SK-N-SH (cell line): ENCODE results near the gene CHRNB2. TPM values are rescaled to one million over a fixed set of nuclear protein-coding genes. Genes with fewer than 3 reads are reported as not detected.

ENCODE experiments used
- CTCF ChIA-PET: fragments of 300-600, 350-600 bp; formaldehyde crosslinking; extraction: SDS; loops from one replicate; lab custom pipeline; 2021; lab: Yijun Ruan, JAX
- POLR2A ChIA-PET: fragments of 350-600 bp; sonication (Branson Sonifier 250); formaldehyde crosslinking; extraction: SDS; loops from one replicate; lab custom pipeline; 2020; ENCODE audit warnings: antibody characterized with exemption, inconsistent platforms; lab: Yijun Ruan, JAX
- DNase-seq: peaks from one replicate; pipeline ENCODE4 v3.0.0; 2012
- H2AFZ ChIP-seq: fragments of 200-600 bp; sonication (generic); 2 replicates; pipeline ENCODE4 v1.8.1; 2016; ENCODE audit warnings: antibody characterized with exemption, mild to moderate bottlenecking, low read depth
- H3F3A ChIP-seq: fragments of 200-600 bp; sonication (generic); replicated peaks from 2 replicates; pipeline ENCODE3; 2016; ENCODE audit warnings: antibody characterized with exemption, mild to moderate bottlenecking; ENCODE audit not compliant: insufficient read depth
- H3K27ac ChIP-seq, 2 experiments: fragments of 200-500 bp in 1 of 2; fragments of 200-600 bp in 1 of 2; sonication (Bioruptor generic) in 1 of 2; sonication (generic), shearing (Covaris generic) in 1 of 2; 2 replicates each; pipeline versions ENCODE4 v1.5.1 to v1.6.1; 2014 to 2016; ENCODE audit warnings: low read depth in 2 of 2, inconsistent platforms in 1 of 2, low read length in 1 of 2, mild to moderate bottlenecking in 1 of 2, mixed read lengths in 1 of 2
- H3K27me3 ChIP-seq: fragments of 200-600 bp; sonication (generic), shearing (Covaris generic); 2 replicates; pipeline ENCODE4 v1.6.1; 2016; ENCODE audit warnings: mixed run types; ENCODE audit not compliant: insufficient read depth
- H3K36me3 ChIP-seq, 2 experiments: fragments of 200-500 bp in 1 of 2; fragments of 200-600 bp in 1 of 2; sonication (Bioruptor generic) in 1 of 2; sonication (generic) in 1 of 2; replicated peaks in 1 of 2; 2 replicates each; pipeline versions ENCODE3 to v1.5.1; 2014 to 2016; ENCODE audit warnings: low read length in 1 of 2, mild to moderate bottlenecking in 1 of 2; ENCODE audit not compliant: insufficient read depth in 2 of 2, control insufficient read depth in 1 of 2
- H3K4me1 ChIP-seq, 2 experiments: fragments of 200-500 bp in 1 of 2; fragments of 200-600 bp in 1 of 2; sonication (Bioruptor generic) in 1 of 2; sonication (generic), shearing (Covaris generic) in 1 of 2; 2 replicates each; pipeline versions ENCODE4 v1.5.1 to v1.6.1; 2014 to 2016; ENCODE audit warnings: low read depth in 1 of 2, low read length in 1 of 2, mixed run types in 1 of 2; ENCODE audit not compliant: insufficient read depth in 2 of 2, control insufficient read depth in 1 of 2
- H3K4me2 ChIP-seq: fragments of 200-600 bp; sonication (generic), shearing (Covaris generic); 2 replicates; pipeline ENCODE4 v1.6.1; 2017; ENCODE audit warnings: mixed run types
- H3K4me3 ChIP-seq, 2 experiments: fragments of 200-500 bp in 1 of 2; fragments of 200-600 bp in 1 of 2; sonication (Bioruptor generic) in 1 of 2; sonication (generic), shearing (Covaris generic) in 1 of 2; 2 replicates each; pipeline versions ENCODE4 v1.5.1 to v1.8.1; 2014 to 2016; ENCODE audit warnings: low read depth in 2 of 2, inconsistent platforms in 1 of 2, low read length in 1 of 2, mild to moderate bottlenecking in 1 of 2, mixed read lengths in 1 of 2, moderate library complexity in 1 of 2
- H3K79me2 ChIP-seq: fragments of 200-600 bp; sonication (generic); 2 replicates; pipeline ENCODE4 v1.8.1; 2017; ENCODE audit warnings: mild to moderate bottlenecking; ENCODE audit not compliant: insufficient read depth
- H3K9ac ChIP-seq: fragments of 200-600 bp; sonication (generic); 2 replicates; pipeline ENCODE4 v1.6.1; 2017; ENCODE audit warnings: mixed run types
- H3K9me2 ChIP-seq: fragments of 200-600 bp; sonication (generic); 2 replicates; pipeline ENCODE4 v1.6.1; 2017; ENCODE audit warnings: mixed run types
- H3K9me3 ChIP-seq: fragments of 200-600 bp; sonication (generic); 2 replicates; pipeline ENCODE4 v1.6.1; 2017; ENCODE audit warnings: mixed run types, mild to moderate bottlenecking, moderate library complexity
- H4K20me1 ChIP-seq: fragments of 200-600 bp; sonication (generic); 2 replicates; pipeline ENCODE4 v1.6.1; 2017; ENCODE audit warnings: mild to moderate bottlenecking, mixed run types; ENCODE audit not compliant: insufficient read depth
- CTCF ChIP-seq: fragments of 200-600 bp; sonication (generic); IDR thresholded peaks from 2 replicates; pipeline ENCODE4 v1.6.1; 2017; ENCODE audit warnings: antibody characterized with exemption, mild to moderate bottlenecking, moderate library complexity
- ELF1 ChIP-seq: IDR thresholded peaks from 2 replicates; pipeline ENCODE4 v1.4.0; 2012
- IRF3 ChIP-seq: fragments of 150-350 bp; IDR thresholded peaks from 2 replicates; pipeline ENCODE4 v1.6.1; 2016; ENCODE audit warnings: mild to moderate bottlenecking, low read depth, low read length
- RCOR1 ChIP-seq: fragments of 150-350 bp; IDR thresholded peaks from 2 replicates; pipeline ENCODE4 v1.6.1; 2017; ENCODE audit warnings: antibody characterized with exemption, low read length
- REST ChIP-seq: IDR thresholded peaks from 2 replicates; pipeline ENCODE4 v1.6.1; 2012; ENCODE audit warnings: mild to moderate bottlenecking, low read depth, low read length, moderate library complexity
- SIN3A ChIP-seq: IDR thresholded peaks from 2 replicates; pipeline ENCODE4 v1.6.1; 2012; ENCODE audit warnings: low read depth, mild to moderate bottlenecking, low read length, moderate library complexity, borderline replicate concordance
- SMC3 ChIP-seq: IDR thresholded peaks from 2 replicates; pipeline ENCODE4 v1.6.1; 2012; ENCODE audit warnings: low read depth, low read length, improper control_type of control experiment
- TEAD4 ChIP-seq: IDR thresholded peaks from 2 replicates; pipeline ENCODE4 v1.4.0; 2012; ENCODE audit warnings: mild to moderate bottlenecking, borderline replicate concordance; ENCODE audit not compliant: insufficient read depth
- USF1 ChIP-seq: IDR thresholded peaks from 2 replicates; pipeline ENCODE4 v1.4.0; 2012; ENCODE audit warnings: low read depth, borderline replicate concordance
- YY1 ChIP-seq: IDR thresholded peaks from 2 replicates; pipeline ENCODE4 v1.4.0; 2012; ENCODE audit warnings: low read depth, mild to moderate bottlenecking
- WGBS: methylation state at CpG from one replicate; pipeline ENCODE4 v1.1.6; 2017; ENCODE audit warnings: low lambda C conversion rate; 5-methylcytosine and 5-hydroxymethylcytosine counted together
- polyA plus RNA-seq, 3 experiments: library from polyadenylated mRNA; depleted of rRNA; stranded (reverse); fragments of >200 nt; gene quantifications; 2 replicates each; pipeline ENCODE4 v1.2.3, GENCODE V29; 2012

Gene CHRNB2
- polyA plus RNA-seq, 1 of the 3 experiments (the other 2 are of a cell fraction): 0.64 TPM

GRCh38 chr1:154520333-154520732, 47.2 kb upstream of the CHRNB2 start:
- ChIA-PET POLR2A (no interaction called here), CTCF (interaction anchor here (0.8 to 1.8 kb wide), 4 partner anchors 14 to 149 kb away, joined by 3 to 7 read pairs (median 4); no protein-coding TSS in a partner anchor)
- Histone ChIP-seq H3K9ac (no peak overlapping the region), H3K27me3 (peaks cover 15% of the 10 kb centered on the region; the same call in 1 of the 2 replicates), H3K4me2 (no peak overlapping the region), H3K4me3 (no peak overlapping the region), H2AFZ (no peak overlapping the region), H3K79me2 (no peaks in the 10 kb centered on the region), H4K20me1 (no peaks in the 10 kb centered on the region), H3K9me3 (no peaks in the 10 kb centered on the region), H3K27ac (no peak overlapping the region), H3K36me3 (no peaks in the 10 kb centered on the region), H3K9me2 (no peaks in the 10 kb centered on the region), H3K4me1 (no peaks in the 10 kb centered on the region), H3F3A (no peaks in the 10 kb centered on the region)
- WGBS: 51% methylated on average over 3 of the region's 3 CpGs
- no peak for DNase-seq
- no peak for TF ChIP-seq SMC3
- no peak for TF ChIP-seq IRF3
- no peak for TF ChIP-seq SIN3A
- TF ChIP-seq RCOR1: no peak
- TF ChIP-seq CTCF: no peak
- no peak for TF ChIP-seq USF1
- TF ChIP-seq ELF1: no peak
- no peak for TF ChIP-seq YY1

GRCh38 chr1:154521695-154522094, 45.9 kb upstream of the CHRNB2 start:
- H3K27ac ChIP-seq: no peak overlapping the region
- WGBS: 44% methylated on average over 3 of the region's 3 CpGs
- ChIA-PET POLR2A (interaction anchor here (0.6 kb wide), 1 partner anchor 554 kb away, joined by 6 read pairs; the partner anchor contains the start of gene CREB3L4), CTCF (interaction anchor here (0.7 to 2.6 kb wide), 4 partner anchors 25 to 357 kb away, joined by 3 to 11 read pairs (median 5); no protein-coding TSS in a partner anchor)
- H2AFZ ChIP-seq: no peak overlapping the region
- no peaks in the 10 kb centered on the region for H3K9me2 ChIP-seq
- no peak for DNase-seq
- H3F3A ChIP-seq: no peaks in the 10 kb centered on the region
- no peaks in the 10 kb centered on the region for H3K79me2 ChIP-seq
- no peaks in the 10 kb centered on the region for H3K4me1 ChIP-seq
- H3K27me3 ChIP-seq: peaks cover 15% of the 10 kb centered on the region; the same call in 1 of the 2 replicates
- no peak overlapping the region for H3K4me3 ChIP-seq
- no peak overlapping the region for H3K9ac ChIP-seq
- no peaks in the 10 kb centered on the region for H3K9me3 ChIP-seq
- H3K4me2 ChIP-seq: no peak overlapping the region
- TF ChIP-seq USF1: no peak
- TF ChIP-seq SMC3: no peak
- no peak for TF ChIP-seq TEAD4
- no peak for TF ChIP-seq REST
- no peaks in the 10 kb centered on the region for H4K20me1 ChIP-seq
- no peaks in the 10 kb centered on the region for H3K36me3 ChIP-seq
